Activated CD4-positive, CD25-positive, alpha-beta regulatory T cell treated with anti-CD3 and anti-CD28 coated beads, Interleukin-2, amount 50 U/mL, for 16 hours (primary cell): ENCODE measurements around the gene NXF1.
"Not testable (repeated sequence)": the region's sequence is repeated elsewhere in the genome, so short reads cannot be mapped to it uniquely, and the experiment has no call there.

Source experiments
- DNase-seq: peaks from one replicate; pipeline ENCODE4 v3.0.0-alpha.2; 2020; ENCODE audit warnings: low read depth, low spot score

The NXF1 gene

GRCh38 chr11:62832336-62833234 is 27.3 kb upstream of the NXF1 start, which contains the start of gene TEX54:
TEX54 (minus strand) TSS chr11:62832841.
- no peak for DNase-seq

- peak; percentile 99 for DNase-seq
These were observed 26.5 kb upstream of the NXF1 start, which contains the start of gene STX5 for GRCh38 chr11:62831520-62832335. STX5 (minus strand) TSS chr11:62832051; CDS start chr11:62831243, 808 bp downstream.

- DNase-seq: no peak
These were observed 25.8 kb upstream of the NXF1 start for GRCh38 chr11:62830904-62831519.

- not testable (repeated sequence) for DNase-seq
These were observed 22.9 kb upstream of the NXF1 start for GRCh38 chr11:62828130-62828529.

GRCh38 chr11:62823677-62824076 is 18.4 kb upstream of the NXF1 start:
- no peak for DNase-seq

- DNase-seq: no peak
These were observed 11.9 kb upstream of the NXF1 start for GRCh38 chr11:62817129-62817528.

GRCh38 chr11:62816557-62816956 is 11.3 kb upstream of the NXF1 start:
- DNase-seq: no peak

GRCh38 chr11:62811659-62812058 is 6.4 kb upstream of the NXF1 start:
- DNase-seq: no peak

GRCh38 chr11:62810748-62811147 is 5.5 kb upstream of the NXF1 start:
- DNase-seq: no peak

GRCh38 chr11:62806611-62807121 is 1.4 kb upstream of the NXF1 start:
- no peak for DNase-seq

- no peak for DNase-seq
These were observed 761 bp upstream of the NXF1 start for GRCh38 chr11:62805961-62806441.

GRCh38 chr11:62804310-62805075 is 747 bp downstream of the NXF1 start:
- DNase-seq: no peak

- no peak for DNase-seq
These were observed 4.2 kb downstream of the NXF1 start for GRCh38 chr11:62801071-62801470.

GRCh38 chr11:62799486-62799885 is 5.8 kb downstream of the NXF1 start:
- DNase-seq: no peak

- DNase-seq: no peak
These were observed 9.0 kb downstream of the NXF1 start for GRCh38 chr11:62796281-62796680.

- no peak for DNase-seq
These were observed 11.0 kb downstream of the NXF1 start for GRCh38 chr11:62794201-62794775.

- no peak for DNase-seq
These were observed 13.1 kb downstream of the NXF1 start for GRCh38 chr11:62792202-62792575.

- peak; percentile 83 for DNase-seq
These were observed 13.6 kb downstream of the NXF1 start, which contains the start of gene TMEM223 for GRCh38 chr11:62791501-62792201. TMEM223 (minus strand) TSS chr11:62792006; CDS start chr11:62791994, 12 bp downstream.

- DNase-seq: no peak
These were observed 15.7 kb downstream of the NXF1 start for GRCh38 chr11:62789576-62789975.

GRCh38 chr11:62788991-62789390 is 16.2 kb downstream of the NXF1 start:
- DNase-seq: no peak
